GM12878 (cell line): ENCODE results near the gene FMO3.

Experiments
- CEBPB ChIP-seq, 2 experiments: fragments of 150-350 bp in 1 of 2; IDR thresholded peaks; 2 replicates each; pipeline ENCODE4 v1.6.1; 2012 to 2014; ENCODE audit warnings: low read depth in 2 of 2, low read length in 2 of 2, borderline replicate concordance in 1 of 2, inconsistent platforms in 1 of 2
- CHD4 ChIP-seq: fragments of 200-600 bp; sonication (generic); IDR thresholded peaks from 2 replicates; pipeline ENCODE4 v1.6.1; 2016; ENCODE audit warnings: mild to moderate bottlenecking
- ESRRA ChIP-seq: IDR thresholded peaks from 2 replicates; pipeline ENCODE4 v1.6.1; 2012; ENCODE audit warnings: mild to moderate bottlenecking, low read length, improper control_type of control experiment
- EZH2 ChIP-seq: IDR thresholded peaks from 2 replicates; pipeline ENCODE4 v1.6.1; 2012; ENCODE audit warnings: low read depth, mild to moderate bottlenecking, control low read depth, inconsistent platforms, low read length, borderline replicate concordance; ENCODE audit not compliant: control insufficient read depth
- FOXM1 ChIP-seq: IDR thresholded peaks from 2 replicates; pipeline ENCODE4 v1.6.1; 2012; ENCODE audit warnings: low read depth, mild to moderate bottlenecking, inconsistent platforms, low read length, moderate library complexity
- HCFC1 ChIP-seq: fragments of 150-350 bp; IDR thresholded peaks from 2 replicates; pipeline ENCODE4 v1.6.1; 2014; ENCODE audit warnings: low read length
- PKNOX1 ChIP-seq: fragments of 450-650 bp; IDR thresholded peaks from 2 replicates; pipeline ENCODE4 v1.6.1; 2016; ENCODE audit warnings: mild to moderate bottlenecking
- RCOR1 ChIP-seq: conservative IDR thresholded peaks from 2 replicates; pipeline ENCODE4 v1.6.1; 2012; ENCODE audit warnings: low read depth, low read length, improper control_type of control experiment
- SIX5 ChIP-seq: IDR thresholded peaks from 2 replicates; pipeline ENCODE4 v1.6.1; 2011; ENCODE audit warnings: mild to moderate bottlenecking, low read depth, low read length, moderate library complexity; ENCODE audit not compliant: severe bottlenecking
- SMC3 ChIP-seq: IDR thresholded peaks from 2 replicates; pipeline ENCODE4 v1.6.1; 2011; ENCODE audit warnings: low read length, improper control_type of control experiment, borderline replicate concordance
- USF2 ChIP-seq: IDR thresholded peaks from 2 replicates; pipeline ENCODE4 v1.6.1; 2011; ENCODE audit warnings: low read depth, low read length, improper control_type of control experiment, borderline replicate concordance

DNA sequence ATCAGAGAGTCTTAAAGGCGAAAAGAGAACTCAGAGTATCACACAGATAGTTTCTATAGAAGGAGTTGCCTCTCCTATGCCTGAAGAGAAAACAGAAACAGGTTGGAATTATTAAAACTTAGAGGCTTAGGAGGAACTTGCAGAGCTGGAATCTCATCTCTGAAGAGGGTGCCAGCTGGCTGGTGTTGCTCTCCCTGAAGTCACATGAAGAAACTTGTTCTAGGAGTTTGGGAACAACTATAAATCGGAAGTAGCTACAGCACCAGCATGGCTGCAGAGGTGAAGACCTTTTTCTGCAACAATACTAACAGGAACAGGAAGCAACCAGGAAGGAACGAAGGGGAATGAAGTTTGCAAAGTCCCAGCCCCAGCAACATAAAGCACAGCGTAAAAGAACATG is 35.8 kb downstream of the FMO3 start:
- TF ChIP-seq SIX5 (no peak), CEBPB (IDR thresholded peaks at IDR 0.05; ENCODE audit: borderline replicate concordance in 1 of 2, low read depth in 2 of 2, low read length in 2 of 2) (no peak), PKNOX1 (no peak), RCOR1 (no peak), USF2 (no peak), EZH2 (no peak), HCFC1 (no peak), ESRRA (no peak), FOXM1 (no peak), CHD4 (no peak), SMC3 (no peak)
